Ishikawa (cell line): ENCODE data around the gene EIF2AK3.

Source experiments
- CEBPB ChIP-seq: IDR thresholded peaks from 2 replicates; pipeline ENCODE4 v1.6.1; 2012
- CREB1 ChIP-seq: IDR thresholded peaks from 2 replicates; pipeline ENCODE4 v1.6.1; 2012; ENCODE audit warnings: low read depth
- REST ChIP-seq: IDR thresholded peaks from 2 replicates; pipeline ENCODE4 v1.6.1; 2012; ENCODE audit warnings: low read depth, mild to moderate bottlenecking
- TAF1 ChIP-seq: IDR thresholded peaks from 2 replicates; pipeline ENCODE4 v1.6.1; 2012; ENCODE audit warnings: low read depth, mild to moderate bottlenecking
- TCF12 ChIP-seq: IDR thresholded peaks from 2 replicates; pipeline ENCODE4 v1.6.1; 2012; ENCODE audit warnings: low read depth
- USF1 ChIP-seq: IDR thresholded peaks from 2 replicates; pipeline ENCODE4 v1.6.1; 2012
- YY1 ChIP-seq: IDR thresholded peaks from 2 replicates; pipeline ENCODE4 v1.6.1; 2012; ENCODE audit warnings: low read depth

- TF ChIP-seq CREB1, result no peak
- TF ChIP-seq YY1, result no peak
- TF ChIP-seq TCF12, result no peak
- TF ChIP-seq TAF1, result no peak
- no peak for TF ChIP-seq REST
- TF ChIP-seq CEBPB, result no peak
- no peak for TF ChIP-seq USF1
These were observed 5.8 kb downstream of the EIF2AK3 start for GRCh38 chr2:88621432-88621831.
